Ishikawa (cell line): ENCODE results near the gene AHSP.

ENCODE experiments used
- EP300 ChIP-seq: IDR thresholded peaks from 2 replicates; pipeline ENCODE4 v1.6.1; 2012; ENCODE audit warnings: borderline replicate concordance
- FOXM1 ChIP-seq: IDR thresholded peaks from 2 replicates; pipeline ENCODE4 v1.6.1; 2012; ENCODE audit warnings: low read depth, borderline replicate concordance
- TEAD4 ChIP-seq: IDR thresholded peaks from 2 replicates; pipeline ENCODE4 v1.6.1; 2012

DNA sequence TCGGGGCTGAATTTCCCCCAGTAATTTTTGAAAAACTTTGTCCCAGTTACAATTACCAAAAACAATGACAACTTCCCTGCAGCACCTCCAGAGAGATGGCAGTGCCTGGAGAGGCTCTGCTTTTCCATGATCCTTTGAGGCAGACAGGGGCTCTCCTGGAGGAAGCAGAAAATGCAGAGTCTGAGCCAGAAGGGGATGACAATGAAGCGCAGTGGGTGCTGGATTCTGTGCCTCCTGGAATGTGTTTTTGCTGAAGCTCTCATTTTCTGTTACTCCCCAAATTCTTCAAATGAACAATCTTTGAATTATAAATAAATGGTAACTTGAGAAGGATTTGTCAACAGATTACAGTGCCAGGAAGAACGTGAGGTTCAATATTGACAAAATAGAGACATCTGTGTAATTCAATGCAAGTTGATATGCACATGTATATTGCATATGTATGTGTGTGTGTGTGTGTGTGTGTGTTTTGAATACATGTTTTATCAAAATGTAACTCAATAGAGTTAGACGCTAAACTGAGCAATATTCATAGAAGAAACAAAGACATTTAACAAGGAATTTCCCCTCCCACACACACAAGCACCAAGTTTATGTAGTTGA is 9.8 kb upstream of the AHSP start:
- TF ChIP-seq EP300 (no peak), FOXM1 (no peak), TEAD4 (no peak)
